GM21515 (cell line): ENCODE data around the gene TMEM217.
"Not testable (repeated sequence)": the region's sequence is repeated elsewhere in the genome, so short reads cannot be mapped to it uniquely, and the experiment has no call there.

Experiments
- ATAC-seq: cut with Tn5 transposase; IDR thresholded peaks from one replicate; pipeline ENCODE4 v1.9.1; 2021; ENCODE audit not compliant: unreplicated experiment

Gene TMEM217

DNA sequence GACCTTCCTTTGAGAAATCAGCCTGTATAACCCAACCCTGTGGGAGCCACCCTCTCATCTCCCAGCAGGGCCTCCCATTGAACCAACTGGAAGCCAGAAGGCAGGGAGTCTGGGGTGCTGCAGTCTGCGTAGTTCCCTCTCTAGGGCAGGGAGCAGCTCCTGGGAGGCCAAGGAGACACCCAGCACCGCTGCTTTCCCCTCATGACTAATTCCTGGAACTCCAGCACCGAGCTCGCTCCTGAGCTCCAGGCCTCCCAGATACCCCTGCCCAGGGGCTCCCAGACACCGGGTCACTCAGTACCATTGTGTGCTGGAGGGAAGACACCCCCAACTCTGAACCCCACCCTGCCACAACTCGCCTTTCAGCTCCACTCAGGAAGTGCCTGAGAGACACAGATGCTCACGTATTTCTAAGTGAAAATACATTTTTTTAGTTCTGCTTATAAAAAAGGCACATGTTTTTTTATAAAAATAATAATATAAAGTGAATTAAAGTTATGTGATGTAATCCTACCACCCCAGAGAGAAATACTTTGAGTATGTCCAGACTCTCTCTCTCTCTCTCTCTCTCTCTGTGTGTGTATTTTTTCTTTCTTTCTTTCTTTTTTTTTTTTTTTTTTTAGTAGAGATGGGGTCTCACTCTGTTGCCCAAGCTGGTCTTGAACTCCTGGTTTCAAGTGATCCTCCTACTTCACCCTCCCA lies 70.5 kb downstream of the TMEM217 start:
- ATAC-seq: no peak

GRCh38 chr6:37185949-37186720 lies 71.8 kb downstream of the TMEM217 start:
- ATAC-seq: not testable (repeated sequence)

- ATAC-seq: no peak
Observed at GRCh38 chr6:37182736-37183590, 75.0 kb downstream of the TMEM217 start.

GRCh38 chr6:37180610-37181009 lies 77.3 kb downstream of the TMEM217 start:
- ATAC-seq: not testable (repeated sequence)

GRCh38 chr6:37180075-37180474 lies 77.9 kb downstream of the TMEM217 start:
- ATAC-seq: no peak

DNA sequence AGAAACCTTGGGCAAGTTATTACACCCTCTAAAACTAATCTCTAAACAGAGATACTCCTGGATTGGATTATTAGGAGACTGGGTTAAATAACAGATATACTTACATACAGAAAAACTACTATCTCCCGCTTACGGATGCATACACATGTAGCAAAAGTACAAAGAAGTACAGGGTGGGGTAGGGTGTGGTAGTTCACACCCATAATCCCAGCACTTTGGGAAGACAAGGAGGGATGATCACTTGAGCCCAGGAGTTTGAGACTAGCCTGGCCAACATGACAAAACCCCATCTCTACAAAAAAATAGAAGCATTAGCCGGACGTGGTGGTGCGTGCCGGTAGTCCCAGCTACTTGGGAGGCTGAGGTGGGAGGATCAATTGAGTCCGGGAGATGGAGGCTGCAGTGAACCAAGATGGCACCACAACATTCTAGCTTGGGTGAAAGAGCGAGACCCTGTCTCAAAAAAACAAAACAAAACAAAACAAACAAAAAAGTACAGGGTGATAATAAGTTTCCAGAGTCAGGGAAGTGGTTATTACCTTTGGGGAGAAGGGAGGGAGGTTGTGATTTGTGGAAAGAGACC lies 79.9 kb downstream of the TMEM217 start:
- no peak for ATAC-seq

GRCh38 chr6:37177077-37177934 lies 80.6 kb downstream of the TMEM217 start:
- no peak for ATAC-seq

DNA sequence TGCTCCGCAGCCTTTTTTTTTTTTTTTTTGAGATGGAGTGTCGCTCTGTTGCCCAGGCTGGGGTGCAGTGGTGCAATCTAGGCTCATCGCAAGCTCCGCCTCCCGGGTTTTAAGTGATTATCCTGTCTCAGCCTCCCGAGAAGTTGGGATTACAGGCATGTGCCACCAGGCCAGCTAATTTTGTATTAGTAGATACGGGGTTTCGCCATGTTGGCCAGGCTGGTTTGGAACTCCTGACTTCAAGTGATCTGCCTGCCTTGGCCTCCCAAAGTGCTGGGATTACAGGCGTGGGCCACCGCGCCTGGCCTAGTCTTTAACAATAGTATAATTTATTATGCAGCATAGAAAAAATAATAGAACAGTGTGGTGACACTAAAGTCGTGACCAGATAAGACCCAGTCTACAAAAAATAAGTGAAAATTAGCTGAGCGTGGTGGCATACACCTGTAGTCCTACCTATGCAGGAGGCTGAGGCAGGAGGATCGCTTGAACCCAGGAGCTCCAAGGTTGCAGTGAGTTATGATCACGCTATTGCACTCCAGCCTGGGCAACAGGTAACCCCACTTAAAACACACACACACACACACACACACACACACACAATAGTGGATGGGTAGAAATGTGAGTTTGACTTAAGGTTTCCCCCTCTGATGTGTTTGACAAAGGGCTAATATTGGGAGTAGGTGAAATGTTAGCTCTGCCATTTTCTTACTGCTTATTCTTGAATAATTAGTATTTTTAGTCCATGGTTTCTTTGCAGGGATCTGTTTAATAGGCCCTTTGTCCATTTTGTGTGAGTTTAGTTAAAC lies 81.5 kb downstream of the TMEM217 start:
- ATAC-seq: no peak

- no peak for ATAC-seq
Observed at GRCh38 chr6:37175332-37176267, 82.3 kb downstream of the TMEM217 start.

GRCh38 chr6:37174515-37175331 lies 83.2 kb downstream of the TMEM217 start:
- ATAC-seq: no peak

DNA sequence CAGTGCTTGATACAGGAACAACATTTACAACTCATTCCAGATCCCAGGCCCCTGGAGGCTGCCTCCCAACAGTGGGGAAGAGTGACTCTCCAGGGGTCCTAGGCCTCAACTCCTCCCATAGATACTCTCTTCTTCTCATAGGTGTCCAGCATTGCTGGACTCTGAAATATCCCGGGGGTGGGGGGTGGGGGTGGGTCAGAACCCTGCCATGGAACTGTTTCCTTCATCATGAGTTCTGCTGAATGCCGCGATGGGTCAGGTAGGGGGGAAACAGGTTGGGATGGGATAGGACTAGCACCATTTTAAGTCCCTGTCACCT lies 83.8 kb downstream of the TMEM217 start:
- no peak for ATAC-seq

GRCh38 chr6:37173493-37174195 lies 84.3 kb downstream of the TMEM217 start:
- ATAC-seq: no peak

DNA sequence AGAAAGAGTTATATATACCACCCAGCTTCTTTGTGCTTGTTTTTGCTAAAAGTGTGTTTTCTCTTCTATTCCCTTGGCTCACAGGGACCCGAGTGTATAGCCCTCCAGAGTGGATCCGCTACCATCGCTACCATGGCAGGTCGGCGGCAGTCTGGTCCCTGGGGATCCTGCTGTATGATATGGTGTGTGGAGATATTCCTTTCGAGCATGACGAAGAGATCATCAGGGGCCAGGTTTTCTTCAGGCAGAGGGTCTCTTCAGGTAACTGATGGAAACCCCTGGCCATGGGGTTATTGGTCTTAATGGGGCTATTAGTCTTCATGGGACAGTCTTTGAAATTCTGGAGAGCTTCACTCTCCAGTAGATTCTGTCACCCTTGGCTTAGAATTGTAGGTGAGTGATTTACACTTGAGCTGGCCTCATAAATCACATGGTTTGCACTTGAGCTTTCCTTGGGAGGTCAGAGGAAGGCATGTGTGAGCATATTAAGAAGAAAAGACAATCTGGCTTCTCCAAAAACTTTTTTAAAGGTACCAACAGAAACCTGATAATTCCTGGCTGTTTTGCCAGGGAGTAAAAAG lies 84.9 kb downstream of the TMEM217 start:
- ATAC-seq: no peak

GRCh38 chr6:37171970-37172812 lies 85.8 kb downstream of the TMEM217 start:
- no peak for ATAC-seq

DNA sequence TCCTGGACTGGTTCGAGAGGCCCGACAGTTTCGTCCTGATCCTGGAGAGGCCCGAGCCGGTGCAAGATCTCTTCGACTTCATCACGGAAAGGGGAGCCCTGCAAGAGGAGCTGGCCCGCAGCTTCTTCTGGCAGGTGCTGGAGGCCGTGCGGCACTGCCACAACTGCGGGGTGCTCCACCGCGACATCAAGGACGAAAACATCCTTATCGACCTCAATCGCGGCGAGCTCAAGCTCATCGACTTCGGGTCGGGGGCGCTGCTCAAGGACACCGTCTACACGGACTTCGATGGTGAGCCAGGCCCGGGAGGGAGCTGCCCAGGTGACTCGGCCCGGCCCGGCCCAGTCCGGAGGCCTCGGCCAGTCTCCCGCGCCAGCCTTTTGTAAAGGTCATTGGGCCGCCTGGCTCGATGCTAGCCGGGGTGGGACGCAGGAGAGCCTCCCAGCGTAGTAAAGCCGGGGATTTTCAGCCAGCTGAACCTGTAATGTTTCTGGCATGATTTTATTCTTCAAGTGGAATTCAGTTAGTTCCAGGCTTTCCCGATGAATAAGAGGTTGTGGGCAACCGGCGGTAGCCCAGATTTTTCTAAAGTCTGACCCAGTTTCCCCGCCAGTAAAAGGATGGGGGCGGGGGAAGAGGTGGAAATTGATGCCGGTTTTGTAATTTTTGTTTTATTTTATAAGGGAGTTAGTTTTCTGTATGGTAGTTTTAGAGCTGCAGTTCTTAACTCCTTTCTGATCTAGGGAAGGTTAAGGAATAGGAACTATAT lies 86.6 kb downstream of the TMEM217 start:
- no peak for ATAC-seq
